Karpas-422 (cell line): ENCODE results near the gene CACNA2D3. TPM values are rescaled to one million over a fixed set of nuclear protein-coding genes. Genes with fewer than 3 reads are reported as not detected.

Experiments used
- DNase-seq: peaks from one replicate; pipeline ENCODE4 v3.0.0-alpha.2; 2015
- H2AFZ ChIP-seq: fragments of 200-600 bp; sonication (generic); 2 replicates; pipeline ENCODE4 v1.6.1; 2014; ENCODE audit warnings: antibody characterized with exemption, low read length, mixed read lengths
- H3K27ac ChIP-seq: fragments of 200-600 bp; sonication (generic); 2 replicates; pipeline ENCODE4 v1.5.1; 2014; ENCODE audit warnings: mild to moderate bottlenecking, low read length, moderate library complexity
- H3K27me3 ChIP-seq: fragments of 200-600 bp; sonication (generic); 2 replicates; pipeline ENCODE4 v1.6.1; 2014; ENCODE audit warnings: low read length, mixed read lengths
- H3K36me3 ChIP-seq: fragments of 200-600 bp; sonication (generic); 2 replicates; pipeline ENCODE4 v1.6.1; 2014; ENCODE audit warnings: low read length, mixed read lengths; ENCODE audit not compliant: insufficient read depth
- H3K4me1 ChIP-seq: fragments of 200-600 bp; sonication (generic); 2 replicates; pipeline ENCODE4 v1.6.1; 2014; ENCODE audit warnings: mild to moderate bottlenecking, low read length, mixed read lengths
- H3K4me2 ChIP-seq: fragments of 200-600 bp; sonication (generic); 2 replicates; pipeline ENCODE4 v1.6.1; 2014; ENCODE audit warnings: low read length, low read depth, mild to moderate bottlenecking; ENCODE audit not compliant: poor library complexity, severe bottlenecking
- H3K4me3 ChIP-seq: fragments of 200-600 bp; sonication (generic); 2 replicates; pipeline ENCODE4 v1.5.1; 2014; ENCODE audit warnings: mild to moderate bottlenecking, antibody characterized with exemption, low read length, mixed read lengths
- H3K79me2 ChIP-seq: fragments of 200-600 bp; sonication (generic); 2 replicates; pipeline ENCODE4 v1.6.1; 2014; ENCODE audit warnings: mild to moderate bottlenecking, low read length, mixed read lengths
- H3K9ac ChIP-seq: fragments of 200-600 bp; sonication (generic); 2 replicates; pipeline ENCODE4 v1.6.0; 2014; ENCODE audit warnings: low read length
- H3K9me2 ChIP-seq: fragments of 200-600 bp; sonication (generic), shearing (Covaris generic); replicated peaks from 2 replicates; pipeline ENCODE4 v1.6.0; 2014; ENCODE audit warnings: mild to moderate bottlenecking, low read length, moderate library complexity; ENCODE audit not compliant: insufficient read depth
- H3K9me3 ChIP-seq: fragments of 300-700, 200-600 bp; sonication (generic); 2 replicates; pipeline ENCODE4 v1.6.1; 2014; ENCODE audit warnings: low read length, mixed read lengths
- H4K20me1 ChIP-seq: fragments of 200-600 bp; sonication (generic); 2 replicates; pipeline ENCODE4 v1.6.1; 2014; ENCODE audit warnings: mild to moderate bottlenecking, antibody characterized with exemption, low read length, low read depth; ENCODE audit not compliant: insufficient read depth
- total RNA-seq: library from RNA; depleted of rRNA; stranded (reverse); fragments of >200 nt; shearing (Covaris generic); gene quantifications from 2 replicates; pipeline ENCODE4 v1.2.3, GENCODE V29; 2014; ENCODE audit warnings: low replicate concordance

The CACNA2D3 gene
- total RNA-seq, 1 experiment from 2014 or later = not detected

DNA sequence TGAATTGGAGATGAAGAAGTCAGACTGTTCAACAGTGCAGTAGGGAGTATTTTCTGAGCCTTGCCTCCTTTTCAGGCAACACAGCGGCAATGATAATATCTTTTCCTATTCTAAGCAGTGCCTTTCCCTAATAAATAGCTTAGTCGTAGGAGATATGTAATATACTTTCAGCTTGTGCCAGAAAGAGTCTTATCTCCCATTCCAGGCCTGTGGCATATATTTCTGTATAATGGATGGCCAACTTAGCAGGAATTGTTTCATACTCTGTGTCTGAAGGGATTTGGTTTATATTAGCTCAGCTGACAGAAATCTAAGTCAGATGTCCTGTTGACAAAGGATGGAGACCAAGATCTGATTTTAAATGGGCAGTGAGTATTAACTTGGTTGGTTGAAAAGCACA, 397.1 kb downstream of the CACNA2D3 start:
- no peaks in the 10 kb centered on the region for H3K79me2 ChIP-seq
- no peak overlapping the region for H3K27ac ChIP-seq
- no peaks in the 10 kb centered on the region for H4K20me1 ChIP-seq
- no peaks in the 10 kb centered on the region for H3K9me2 ChIP-seq
- H3K9me3 ChIP-seq = no peaks in the 10 kb centered on the region
- no peaks in the 10 kb centered on the region for H3K36me3 ChIP-seq
- DNase-seq = no peak
- no peak overlapping the region for H2AFZ ChIP-seq
- no peak overlapping the region for H3K4me3 ChIP-seq
- no peaks in the 10 kb centered on the region for H3K27me3 ChIP-seq
- no peaks in the 10 kb centered on the region for H3K4me1 ChIP-seq
- H3K9ac ChIP-seq = no peak overlapping the region
- H3K4me2 ChIP-seq = no peak overlapping the region

DNA sequence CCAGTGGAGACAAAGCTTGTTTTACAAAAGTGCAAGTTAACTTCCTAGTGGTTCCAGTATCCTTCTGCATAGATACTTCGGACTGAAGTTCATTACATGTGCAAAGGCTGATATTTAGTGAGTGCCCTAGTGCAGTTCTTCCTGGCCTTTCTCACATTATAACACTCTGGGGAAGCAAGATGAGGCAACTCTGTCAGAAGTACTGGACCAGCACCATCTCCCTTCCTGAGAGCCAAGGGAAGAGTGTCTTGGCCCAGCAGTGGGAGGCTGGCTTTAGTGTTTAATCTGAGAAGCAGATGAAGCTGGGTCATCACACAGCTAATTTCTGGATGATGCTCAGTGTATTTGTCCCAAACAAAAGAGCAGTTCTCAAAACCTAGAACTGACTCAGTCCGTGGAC, 397.7 kb downstream of the CACNA2D3 start:
- Histone ChIP-seq H3K27ac (no peak overlapping the region), H4K20me1 (no peaks in the 10 kb centered on the region), H3K4me2 (no peak overlapping the region), H3K36me3 (no peaks in the 10 kb centered on the region), H3K4me3 (no peak overlapping the region), H3K9me3 (no peaks in the 10 kb centered on the region), H2AFZ (no peak overlapping the region), H3K9ac (no peak overlapping the region), H3K4me1 (no peaks in the 10 kb centered on the region), H3K27me3 (no peaks in the 10 kb centered on the region), H3K79me2 (no peaks in the 10 kb centered on the region), H3K9me2 (no peaks in the 10 kb centered on the region)
- DNase-seq = no peak

DNA sequence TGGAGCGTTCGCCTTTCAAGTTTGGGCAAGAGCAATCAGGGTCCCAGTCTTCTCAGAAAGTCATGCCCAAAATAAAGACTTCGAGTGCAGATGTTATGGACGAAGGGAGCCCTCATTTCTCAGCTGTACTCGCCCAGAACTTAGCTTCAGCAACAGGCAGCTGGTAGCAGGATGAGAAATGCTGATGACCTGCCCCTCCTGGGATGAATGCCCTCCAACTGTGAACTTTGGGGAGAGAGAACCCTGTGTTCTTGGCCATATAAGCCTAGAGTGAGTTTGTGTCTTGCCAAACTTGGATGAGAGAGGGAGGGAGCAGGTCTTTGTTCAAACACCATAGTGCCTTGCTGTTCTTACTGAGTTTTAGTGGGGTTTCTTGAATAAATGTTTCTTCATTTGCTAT, 405.2 kb downstream of the CACNA2D3 start:
- H3K27ac ChIP-seq = no peak overlapping the region
- no peak overlapping the region for H2AFZ ChIP-seq
- no peaks in the 10 kb centered on the region for H3K4me1 ChIP-seq
- no peak overlapping the region for H3K4me2 ChIP-seq
- H4K20me1 ChIP-seq = no peaks in the 10 kb centered on the region
- H3K4me3 ChIP-seq = no peak overlapping the region
- H3K27me3 ChIP-seq = no peaks in the 10 kb centered on the region
- no peaks in the 10 kb centered on the region for H3K9me3 ChIP-seq
- H3K79me2 ChIP-seq = no peaks in the 10 kb centered on the region
- H3K9ac ChIP-seq = no peak overlapping the region
- no peaks in the 10 kb centered on the region for H3K36me3 ChIP-seq
- H3K9me2 ChIP-seq = no peaks in the 10 kb centered on the region
- no peak for DNase-seq

DNA sequence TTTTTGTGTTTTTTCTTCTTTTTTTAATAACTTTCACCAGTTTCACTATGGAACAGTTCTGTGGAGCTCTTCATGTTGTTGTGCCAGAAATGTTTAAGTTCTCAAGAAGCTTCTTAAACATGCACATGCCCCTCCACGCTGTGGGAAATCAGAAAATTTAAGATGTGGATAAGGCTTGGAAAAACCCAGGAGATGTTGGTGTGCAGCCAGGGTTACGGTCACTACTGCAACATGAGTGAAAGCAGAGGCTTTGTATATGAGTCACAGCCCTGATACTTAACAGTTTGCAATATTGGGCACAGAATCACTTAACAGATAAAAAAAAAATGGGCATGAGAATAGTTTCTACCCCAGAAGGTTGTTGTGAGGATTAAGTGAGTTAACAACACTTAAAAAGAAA, 405.6 kb downstream of the CACNA2D3 start:
- no peak for DNase-seq
- Histone ChIP-seq H3K79me2 (no peaks in the 10 kb centered on the region), H3K27ac (no peak overlapping the region), H4K20me1 (no peaks in the 10 kb centered on the region), H3K27me3 (no peaks in the 10 kb centered on the region), H3K9ac (no peak overlapping the region), H3K9me3 (no peaks in the 10 kb centered on the region), H3K4me3 (no peak overlapping the region), H3K4me2 (no peak overlapping the region), H3K9me2 (no peaks in the 10 kb centered on the region), H3K4me1 (no peaks in the 10 kb centered on the region), H2AFZ (no peak overlapping the region), H3K36me3 (no peaks in the 10 kb centered on the region)

DNA sequence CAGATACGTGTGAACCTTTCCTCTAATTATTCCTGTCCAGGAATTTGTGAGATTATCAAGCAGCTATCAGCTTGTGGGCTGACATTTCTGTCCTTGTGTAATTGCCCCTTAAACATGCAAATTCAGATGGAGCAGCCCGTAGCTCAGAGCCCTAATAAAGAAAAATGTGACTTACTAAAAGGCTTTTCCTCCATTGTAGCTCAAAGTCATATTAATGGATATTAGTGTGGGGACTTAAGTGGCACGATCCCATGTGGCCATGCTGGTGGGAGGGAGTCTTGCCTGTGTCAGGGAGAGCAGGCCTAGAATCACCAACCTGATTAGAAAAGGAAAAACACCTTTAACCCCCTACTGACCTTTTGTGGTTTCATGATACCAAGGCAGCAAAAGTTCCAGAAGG, 406.3 kb downstream of the CACNA2D3 start:
- Histone ChIP-seq H3K4me1 (no peaks in the 10 kb centered on the region), H3K4me3 (no peak overlapping the region), H4K20me1 (no peaks in the 10 kb centered on the region), H3K9ac (no peak overlapping the region), H3K79me2 (no peaks in the 10 kb centered on the region), H3K9me2 (no peaks in the 10 kb centered on the region), H3K9me3 (no peaks in the 10 kb centered on the region), H3K36me3 (no peaks in the 10 kb centered on the region), H3K4me2 (no peak overlapping the region), H3K27ac (no peak overlapping the region), H3K27me3 (no peaks in the 10 kb centered on the region), H2AFZ (no peak overlapping the region)
- DNase-seq = no peak

DNA sequence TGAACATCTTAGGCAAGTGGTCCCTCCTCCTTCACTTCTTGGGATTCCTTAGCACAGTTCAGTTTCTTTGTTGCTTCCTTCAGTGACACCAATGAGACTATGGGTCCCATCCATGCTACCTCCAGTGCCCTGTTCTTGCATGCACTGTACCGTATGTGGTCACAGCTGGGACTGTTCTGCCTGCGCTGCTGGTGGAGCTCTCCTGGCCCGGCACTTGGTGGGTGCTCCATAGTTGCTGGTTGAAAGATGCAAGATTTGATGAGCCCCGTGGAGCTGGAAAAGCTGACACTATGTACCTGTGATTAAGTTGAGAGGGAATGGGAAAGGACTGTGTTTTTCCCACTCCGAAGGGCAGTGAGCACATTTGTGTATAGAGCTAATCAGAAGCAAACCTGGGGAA, 407.7 kb downstream of the CACNA2D3 start:
- no peak overlapping the region for H3K9ac ChIP-seq
- no peaks in the 10 kb centered on the region for H4K20me1 ChIP-seq
- H3K27ac ChIP-seq = no peak overlapping the region
- no peak overlapping the region for H3K4me2 ChIP-seq
- no peak for DNase-seq
- no peaks in the 10 kb centered on the region for H3K27me3 ChIP-seq
- H3K4me1 ChIP-seq = no peaks in the 10 kb centered on the region
- no peaks in the 10 kb centered on the region for H3K9me2 ChIP-seq
- no peaks in the 10 kb centered on the region for H3K36me3 ChIP-seq
- H3K79me2 ChIP-seq = no peaks in the 10 kb centered on the region
- H3K4me3 ChIP-seq = no peak overlapping the region
- H2AFZ ChIP-seq = no peak overlapping the region
- H3K9me3 ChIP-seq = no peaks in the 10 kb centered on the region

DNA sequence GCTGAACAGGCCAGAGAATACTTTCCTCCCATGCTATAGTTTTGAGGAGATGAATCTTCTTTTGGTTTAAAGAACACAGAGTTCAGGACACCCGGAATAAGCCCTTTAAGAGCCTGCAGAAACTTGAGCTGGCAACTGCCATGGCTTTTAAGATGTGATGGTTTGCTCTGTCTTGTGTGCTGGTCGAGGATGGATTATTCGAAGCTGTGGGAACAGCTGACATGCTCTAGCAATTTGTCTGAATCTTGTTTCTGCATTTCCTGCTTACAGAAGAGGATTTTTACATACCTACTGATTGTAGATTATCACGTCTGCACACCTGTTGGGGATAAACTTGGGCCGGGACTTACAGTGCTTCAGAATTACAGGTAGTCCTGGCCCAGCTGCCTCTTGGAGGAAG, 408.6 kb downstream of the CACNA2D3 start:
- Histone ChIP-seq H3K27ac (no peak overlapping the region), H3K79me2 (no peaks in the 10 kb centered on the region), H3K4me2 (no peak overlapping the region), H3K4me3 (no peak overlapping the region), H3K4me1 (no peaks in the 10 kb centered on the region), H3K36me3 (no peaks in the 10 kb centered on the region), H2AFZ (no peak overlapping the region), H3K9me3 (no peaks in the 10 kb centered on the region), H3K27me3 (no peaks in the 10 kb centered on the region), H3K9me2 (no peaks in the 10 kb centered on the region), H4K20me1 (no peaks in the 10 kb centered on the region), H3K9ac (no peak overlapping the region)
- DNase-seq = no peak

DNA sequence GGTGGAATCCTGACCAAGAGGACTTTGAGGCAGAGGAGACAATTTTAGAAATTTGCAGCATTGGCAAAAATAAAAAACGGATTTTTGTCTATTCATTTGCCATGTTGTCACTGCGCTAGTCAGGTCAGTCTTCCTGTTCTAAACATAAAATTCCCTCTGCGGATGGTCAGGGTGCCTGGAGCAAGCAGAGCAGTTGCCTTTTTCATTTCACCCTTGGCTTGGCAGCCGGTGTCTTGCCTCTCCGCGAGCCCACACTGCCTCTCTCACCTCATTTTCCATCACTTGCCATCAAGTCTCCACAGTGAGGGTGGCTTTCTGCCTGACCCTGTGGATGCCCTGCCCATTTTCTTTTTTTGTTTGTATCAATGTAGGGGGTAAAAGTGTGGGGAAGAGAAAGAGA, 409.4 kb downstream of the CACNA2D3 start:
- no peak overlapping the region for H3K27ac ChIP-seq
- no peak overlapping the region for H3K4me3 ChIP-seq
- no peaks in the 10 kb centered on the region for H3K79me2 ChIP-seq
- no peak overlapping the region for H3K4me2 ChIP-seq
- no peak for DNase-seq
- no peak overlapping the region for H3K9ac ChIP-seq
- H2AFZ ChIP-seq = no peak overlapping the region
- no peaks in the 10 kb centered on the region for H3K9me3 ChIP-seq
- H3K4me1 ChIP-seq = no peaks in the 10 kb centered on the region
- H3K27me3 ChIP-seq = no peaks in the 10 kb centered on the region
- no peaks in the 10 kb centered on the region for H3K36me3 ChIP-seq
- H4K20me1 ChIP-seq = no peaks in the 10 kb centered on the region
- H3K9me2 ChIP-seq = no peaks in the 10 kb centered on the region

DNA sequence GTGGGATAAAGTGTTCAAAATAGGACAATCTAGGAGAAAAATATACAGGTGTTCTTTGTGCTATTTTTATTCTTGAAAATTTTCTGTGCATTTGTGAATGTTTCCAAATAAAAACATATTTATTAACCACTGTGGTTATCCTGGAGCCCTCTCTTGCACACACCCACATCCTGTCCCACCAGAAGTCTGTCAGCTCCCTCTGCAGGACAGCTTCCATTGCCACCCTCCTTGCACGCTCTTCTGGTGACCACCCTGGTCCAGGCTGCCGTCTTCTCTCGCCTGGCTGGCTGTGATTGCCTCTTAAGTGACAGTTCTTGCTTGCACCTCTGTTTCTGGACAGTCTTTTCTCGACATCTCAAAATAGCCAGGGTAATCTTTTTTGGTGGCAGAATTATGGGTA, 411.5 kb downstream of the CACNA2D3 start:
- Histone ChIP-seq H3K79me2 (no peaks in the 10 kb centered on the region), H3K9ac (no peak overlapping the region), H3K4me2 (no peak overlapping the region), H4K20me1 (no peaks in the 10 kb centered on the region), H3K36me3 (no peaks in the 10 kb centered on the region), H3K4me3 (no peak overlapping the region), H3K27ac (no peak overlapping the region), H3K27me3 (no peaks in the 10 kb centered on the region), H3K9me2 (no peaks in the 10 kb centered on the region), H2AFZ (no peak overlapping the region), H3K4me1 (no peaks in the 10 kb centered on the region), H3K9me3 (no peaks in the 10 kb centered on the region)
- peak; percentile 58 for DNase-seq
